NOMO-1 treated with DMSO at 0.1 percent for 48 hours (cell line): ENCODE results near the gene SUFU.
"Not testable (repeated sequence)": the region's sequence is repeated elsewhere in the genome, so short reads cannot be mapped to it uniquely, and the experiment has no call there.

Experiments used
- DNase-seq: peaks from one replicate; lab custom pipeline; 2025; ENCODE audit not compliant: unreplicated experiment; lab: John Stamatoyannopoulos, UW

The SUFU gene

GRCh38 chr10:102479651-102480050 lies 24.1 kb upstream of the SUFU start:
- DNase-seq = no peak

GRCh38 chr10:102480396-102480795 lies 23.4 kb upstream of the SUFU start:
- no peak for DNase-seq

- no peak for DNase-seq
Observed at GRCh38 chr10:102484021-102484420, 19.8 kb upstream of the SUFU start.

GRCh38 chr10:102485093-102485784 lies 18.5 kb upstream of the SUFU start:
- no peak for DNase-seq

- DNase-seq = no peak
Observed at GRCh38 chr10:102491136-102491535, 12.6 kb upstream of the SUFU start.

GRCh38 chr10:102492344-102492939 lies 11.3 kb upstream of the SUFU start:
- no peak for DNase-seq

GRCh38 chr10:102492983-102493382 lies 10.8 kb upstream of the SUFU start:
- no peak for DNase-seq

GRCh38 chr10:102493771-102494170 lies 10.0 kb upstream of the SUFU start:
- DNase-seq = no peak

GRCh38 chr10:102497545-102497944 lies 6.2 kb upstream of the SUFU start:
- no peak for DNase-seq

- no peak for DNase-seq
Observed at GRCh38 chr10:102499356-102499755, 4.4 kb upstream of the SUFU start.

GRCh38 chr10:102500686-102501085 lies 3.1 kb upstream of the SUFU start:
- DNase-seq = not testable (repeated sequence)

- DNase-seq = no peak
Observed at GRCh38 chr10:102501201-102502028, 2.4 kb upstream of the SUFU start.

- peak; percentile 98 for DNase-seq
Observed at GRCh38 chr10:102502029-102502336, 1.8 kb upstream of the SUFU start.

- DNase-seq = peak; percentile 99
Observed at GRCh38 chr10:102502337-102503151, 1.2 kb upstream of the SUFU start, which contains the start of gene ACTR1A. Gene ACTR1A, minus strand, starts transcription at chr10:102502712. Its CDS starts 65 bp downstream, at chr10:102502647.

GRCh38 chr10:102504179-102504975 lies 605 bp downstream of the SUFU start:
- peak; percentile 80 for DNase-seq

GRCh38 chr10:102504976-102505300 lies 1.2 kb downstream of the SUFU start:
- DNase-seq = no peak

- no peak for DNase-seq
Observed at GRCh38 chr10:102505462-102506115, 1.8 kb downstream of the SUFU start.

GRCh38 chr10:102507521-102507920 lies 3.7 kb downstream of the SUFU start:
- no peak for DNase-seq

GRCh38 chr10:102508506-102508905 lies 4.7 kb downstream of the SUFU start:
- no peak for DNase-seq

- peak; percentile 70 for DNase-seq
Observed at GRCh38 chr10:102509387-102509786, 5.6 kb downstream of the SUFU start.
